Measurements from ENCODE around the gene FBXW5. TPM values are rescaled to one million over a fixed set of nuclear protein-coding genes. Genes with fewer than 3 reads are reported as not detected.

The FBXW5 gene
- total RNA-seq, 5 donors from 2014 or later (not counting 1 experiment from before 2014, with no cell fraction given) = 60.9 to 161 (median 145) TPM

DNA sequence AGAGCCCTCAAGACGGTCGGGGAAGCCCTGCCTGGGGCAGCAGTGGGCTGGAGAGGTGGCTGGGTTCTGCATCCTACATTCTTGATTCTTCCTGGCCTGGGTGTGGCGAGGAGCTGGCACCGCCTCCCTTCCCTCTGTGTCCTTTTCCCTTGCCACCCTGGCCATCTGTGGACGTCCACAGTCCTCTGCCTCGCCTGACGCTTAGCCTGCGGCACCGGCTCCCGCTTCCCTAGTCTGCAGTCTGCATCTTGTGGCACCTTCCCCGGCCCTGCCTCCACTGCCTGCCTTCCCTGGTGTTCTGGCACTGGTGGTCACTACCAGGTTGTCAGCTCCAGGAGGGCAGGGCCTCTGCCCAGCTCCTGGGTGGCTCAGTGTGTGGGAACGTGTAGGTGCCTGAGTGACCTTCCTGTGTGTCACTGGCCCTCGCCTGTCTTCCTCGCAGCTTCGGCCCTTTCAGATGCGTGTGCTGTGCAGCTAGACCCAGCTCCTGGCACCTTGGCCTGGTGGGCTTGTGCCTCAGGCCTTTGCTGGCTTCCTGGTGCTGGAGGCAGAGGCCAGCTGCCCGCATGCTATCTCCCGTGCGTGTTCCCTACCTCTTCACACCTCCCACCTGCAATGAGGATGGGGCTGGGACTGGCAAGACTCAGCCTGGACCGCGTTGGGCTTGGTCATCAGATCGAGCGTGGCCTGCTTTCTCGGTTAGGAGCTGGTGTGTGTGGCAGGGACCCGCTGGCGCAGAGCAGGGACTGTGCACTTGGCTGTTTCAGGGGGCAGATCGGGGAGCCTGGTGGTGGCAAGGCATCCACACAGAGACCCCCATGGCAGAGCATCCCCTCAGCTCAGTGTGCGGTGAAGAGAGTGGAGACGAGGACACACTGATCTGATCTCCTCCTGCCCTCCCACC lies 37.3 kb downstream of the FBXW5 start:
- no peak overlapping the region for H3K4me3 ChIP-seq (ENCODE audit: control insufficient read depth in 1 of 2, extremely low read depth in 1 of 2, low read length in 1 of 2)
- no peaks in the 10 kb centered on the region for H3K9me3 Mint-ChIP-seq
- H3K4me3 Mint-ChIP-seq = no peak overlapping the region
- no peaks in the 10 kb centered on the region for H3K9me3 ChIP-seq
- H3K36me3 Mint-ChIP-seq = peaks cover 19% of the 10 kb centered on the region
- CTCF ChIA-PET = no interaction called here
- H3K4me1 ChIP-seq (ENCODE audit: control insufficient read depth in 1 of 2, extremely low read depth in 1 of 2, insufficient read depth in 2 of 2, low read length in 2 of 2) = peaks cover 7 to 31% of the 10 kb centered on the region in 2 experiments
- no peaks in the 10 kb centered on the region for H3K27me3 ChIP-seq (replicated peaks in 1 of 2; ENCODE audit: control insufficient read depth in 2 of 2, extremely low read depth in 1 of 2, insufficient read depth in 2 of 2, low read length in 1 of 2)
- H3K27ac ChIP-seq (ENCODE audit: low read length) = no peak overlapping the region
- no peaks in the 10 kb centered on the region for H3K27me3 Mint-ChIP-seq
- WGBS (ENCODE audit: insufficient coverage) = 94% methylated on average over 10 of the region's 29 CpGs
- H3K27ac Mint-ChIP-seq = no peak overlapping the region
- peaks cover 19 to 27% of the 10 kb centered on the region in 2 donors for H3K36me3 ChIP-seq (ENCODE audit: control insufficient read depth in 2 of 2, extremely low read depth in 1 of 2, insufficient read depth in 1 of 2, low read length in 1 of 2)
- ATAC-seq (replicated peaks in 1 of 4) (no peak), DNase-seq (no peak)
- H3K4me1 Mint-ChIP-seq = peaks cover 17 to 25% (median 19%) of the 10 kb centered on the region in 3 donors
- POLR2A ChIA-PET = no interaction called here

DNA sequence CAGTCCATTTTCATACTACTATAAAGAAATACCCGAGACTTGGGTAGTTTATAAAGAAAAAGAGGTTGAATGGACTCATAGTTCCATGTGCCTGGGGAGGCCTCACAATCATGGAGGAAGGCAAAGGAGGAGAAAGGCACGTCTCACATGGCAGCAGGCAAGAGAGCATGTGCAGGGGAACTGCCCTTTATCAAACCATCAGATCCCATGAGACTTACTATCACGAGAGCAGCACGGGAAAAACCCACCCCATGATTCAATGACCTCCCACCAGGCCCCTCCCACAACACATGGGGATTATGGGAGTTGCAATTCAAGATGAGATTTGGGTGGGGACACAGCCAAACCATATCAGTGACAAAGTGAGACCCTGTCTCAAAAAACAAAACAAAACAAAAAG lies 38.3 kb downstream of the FBXW5 start:
- no CpG with 5 or more reads among the region's 4 CpGs for WGBS (ENCODE audit: insufficient coverage)
- DNase-seq = no peak
- Histone ChIP-seq H3K27me3 (replicated peaks in 1 of 2; ENCODE audit: control insufficient read depth in 2 of 2, extremely low read depth in 1 of 2, insufficient read depth in 2 of 2, low read length in 1 of 2) (no peaks in the 10 kb centered on the region), H3K4me1 (ENCODE audit: control insufficient read depth in 1 of 2, extremely low read depth in 1 of 2, insufficient read depth in 2 of 2, low read length in 2 of 2) (peaks cover 15 to 41% of the 10 kb centered on the region in 2 experiments), H3K9me3 (no peaks in the 10 kb centered on the region), H3K36me3 (ENCODE audit: control insufficient read depth in 2 of 2, extremely low read depth in 1 of 2, insufficient read depth in 1 of 2, low read length in 1 of 2) (peaks cover 19 to 25% of the 10 kb centered on the region in 2 donors), H3K4me3 (ENCODE audit: control insufficient read depth in 1 of 2, extremely low read depth in 1 of 2, low read length in 1 of 2) (no peak overlapping the region), H3K27ac (ENCODE audit: low read length) (no peak overlapping the region)
- CTCF ChIA-PET = no interaction called here
- POLR2A ChIA-PET = no interaction called here
- peaks cover 27 to 35% (median 29%) of the 10 kb centered on the region in 3 donors for H3K4me1 Mint-ChIP-seq
- peaks cover 19% of the 10 kb centered on the region for H3K36me3 Mint-ChIP-seq
- H3K27ac Mint-ChIP-seq = peak overlapping the region in 1 of 2 donors; percentile 65
- H3K4me3 Mint-ChIP-seq = no peak overlapping the region
- H3K27me3 Mint-ChIP-seq = no peaks in the 10 kb centered on the region
- ATAC-seq (replicated peaks in 1 of 4) = no peak
- H3K9me3 Mint-ChIP-seq = no peaks in the 10 kb centered on the region

DNA sequence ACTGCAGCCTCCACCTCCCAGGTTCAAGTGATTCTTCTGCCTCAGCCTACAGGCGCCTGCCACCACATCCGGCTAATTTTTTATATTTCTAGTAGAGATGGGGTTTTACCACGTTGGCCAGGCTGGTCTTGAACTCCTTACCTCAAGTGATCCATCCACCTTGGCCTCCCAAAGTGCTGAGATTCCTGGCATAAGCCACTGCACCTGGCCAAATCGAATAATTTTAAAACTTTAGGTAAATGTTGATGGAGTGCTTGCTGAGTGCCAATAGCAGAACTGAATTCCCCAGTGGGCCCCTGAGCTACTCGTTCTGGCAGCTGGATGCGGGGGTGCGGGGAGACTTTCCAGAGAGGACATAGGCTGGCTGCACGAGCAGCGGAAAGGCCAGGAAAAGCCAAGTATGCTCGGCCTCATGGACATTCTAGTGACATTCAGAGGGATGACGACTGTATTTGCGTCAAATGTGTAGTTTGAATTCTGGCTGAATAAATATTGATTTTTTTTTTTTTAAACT lies 41.4 kb downstream of the FBXW5 start:
- H3K27me3 Mint-ChIP-seq = no peaks in the 10 kb centered on the region
- Histone ChIP-seq H3K27me3 (replicated peaks in 1 of 2; ENCODE audit: control insufficient read depth in 2 of 2, extremely low read depth in 1 of 2, insufficient read depth in 2 of 2, low read length in 1 of 2) (no peaks in the 10 kb centered on the region), H3K36me3 (ENCODE audit: control insufficient read depth in 2 of 2, extremely low read depth in 1 of 2, insufficient read depth in 1 of 2, low read length in 1 of 2) (peaks cover 11 to 38% of the 10 kb centered on the region in 2 donors), H3K4me3 (ENCODE audit: control insufficient read depth in 1 of 2, extremely low read depth in 1 of 2, low read length in 1 of 2) (no peak overlapping the region), H3K27ac (ENCODE audit: low read length) (peak overlapping the region; percentile 95), H3K9me3 (no peaks in the 10 kb centered on the region), H3K4me1 (ENCODE audit: control insufficient read depth in 1 of 2, extremely low read depth in 1 of 2, insufficient read depth in 2 of 2, low read length in 2 of 2) (peaks cover 18 to 48% of the 10 kb centered on the region in 2 experiments)
- H3K36me3 Mint-ChIP-seq = peaks cover 21% of the 10 kb centered on the region
- H3K27ac Mint-ChIP-seq = peak overlapping the region; percentile 97 to 98
- no peak for ATAC-seq (replicated peaks in 1 of 4)
- H3K4me1 Mint-ChIP-seq = peaks cover 36 to 45% (median 38%) of the 10 kb centered on the region in 3 donors
- H3K4me3 Mint-ChIP-seq = peak overlapping the region in 1 of 3 donors; percentile 68
- ChIA-PET POLR2A (interaction anchor here in 1 of 2 donors (1.1 kb wide), 1 partner anchor 21 kb away, joined by 3 read pairs; no protein-coding TSS in a partner anchor), CTCF (interaction anchor here in 1 of 2 donors (0.6 to 1.2 kb wide), 4 partner anchors 17 to 1074 kb away, joined by 3 to 4 read pairs (median 4); partner anchors contain the start of gene TRAF2)
- 83% methylated on average over 9 of the region's 12 CpGs for WGBS (ENCODE audit: insufficient coverage)
- peak in 2 of 35 experiments; percentile 14 to 32 for DNase-seq
- no peaks in the 10 kb centered on the region for H3K9me3 Mint-ChIP-seq

DNA sequence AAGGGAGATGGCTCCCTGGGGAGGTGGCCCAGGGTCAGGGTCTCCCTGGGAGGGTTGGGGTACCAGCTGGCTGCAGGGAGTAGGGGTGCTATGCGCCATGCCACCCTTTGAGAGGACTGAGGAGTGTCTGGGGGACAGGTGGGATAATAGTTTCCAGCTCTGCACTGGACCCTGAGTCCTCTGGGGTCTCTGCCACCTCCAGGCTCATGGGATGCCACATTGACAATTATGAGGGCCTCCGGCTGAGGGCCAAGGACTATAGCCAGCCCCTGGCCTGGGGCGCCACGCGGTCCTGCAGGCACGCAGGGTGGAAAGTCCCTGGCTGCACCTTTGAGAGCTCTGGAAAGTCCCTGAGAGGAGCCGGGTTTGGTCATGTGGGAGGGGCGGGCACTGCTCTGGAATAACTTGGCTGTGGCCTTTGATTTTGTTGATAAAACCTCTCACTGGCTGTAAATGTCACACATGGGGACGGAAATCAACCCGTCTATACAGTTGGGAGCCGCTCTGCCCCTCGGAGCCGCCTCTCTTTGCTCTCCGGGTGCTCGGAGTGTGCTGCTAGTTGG lies 42.2 kb downstream of the FBXW5 start:
- peaks cover 8 to 32% of the 10 kb centered on the region in 2 donors for H3K36me3 ChIP-seq (ENCODE audit: control insufficient read depth in 2 of 2, extremely low read depth in 1 of 2, insufficient read depth in 1 of 2, low read length in 1 of 2)
- peaks cover 36 to 45% (median 36%) of the 10 kb centered on the region in 3 donors for H3K4me1 Mint-ChIP-seq
- H3K4me3 Mint-ChIP-seq = peak overlapping the region; percentile 61 to 75 (median 68)
- POLR2A ChIA-PET = interaction anchor here in 1 of 2 donors (1.1 kb wide), 1 partner anchor 20 kb away, joined by 3 read pairs; no protein-coding TSS in a partner anchor
- no peaks in the 10 kb centered on the region for H3K9me3 ChIP-seq
- no peaks in the 10 kb centered on the region for H3K9me3 Mint-ChIP-seq
- WGBS (ENCODE audit: insufficient coverage) = 17% methylated on average over 12 of the region's 15 CpGs
- DNase-seq (peak in 34 of 35 experiments; percentile 42 to 93 (median 80)), ATAC-seq (replicated peaks in 1 of 4) (peak; percentile 66 to 91 (median 77))
- H3K4me3 ChIP-seq (ENCODE audit: control insufficient read depth in 1 of 2, extremely low read depth in 1 of 2, low read length in 1 of 2) = peak overlapping the region in 1 of 2 donors; percentile 6
- CTCF ChIA-PET = interaction anchor here in 1 of 2 donors (0.5 to 1.2 kb wide), 7 partner anchors 16 to 1074 kb away, joined by 3 to 5 read pairs (median 4); partner anchors contain the start of genes AJM1, EXD3, NOXA1 and RABL6
- no peaks in the 10 kb centered on the region for H3K27me3 Mint-ChIP-seq
- peak overlapping the region; percentile 97 to 98 for H3K27ac Mint-ChIP-seq
- peaks cover 18 to 50% of the 10 kb centered on the region in 2 experiments for H3K4me1 ChIP-seq (ENCODE audit: control insufficient read depth in 1 of 2, extremely low read depth in 1 of 2, insufficient read depth in 2 of 2, low read length in 2 of 2)
- H3K27me3 ChIP-seq (replicated peaks in 1 of 2; ENCODE audit: control insufficient read depth in 2 of 2, extremely low read depth in 1 of 2, insufficient read depth in 2 of 2, low read length in 1 of 2) = no peaks in the 10 kb centered on the region
- peak overlapping the region; percentile 95 for H3K27ac ChIP-seq (ENCODE audit: low read length)
- peaks cover 18% of the 10 kb centered on the region for H3K36me3 Mint-ChIP-seq

DNA sequence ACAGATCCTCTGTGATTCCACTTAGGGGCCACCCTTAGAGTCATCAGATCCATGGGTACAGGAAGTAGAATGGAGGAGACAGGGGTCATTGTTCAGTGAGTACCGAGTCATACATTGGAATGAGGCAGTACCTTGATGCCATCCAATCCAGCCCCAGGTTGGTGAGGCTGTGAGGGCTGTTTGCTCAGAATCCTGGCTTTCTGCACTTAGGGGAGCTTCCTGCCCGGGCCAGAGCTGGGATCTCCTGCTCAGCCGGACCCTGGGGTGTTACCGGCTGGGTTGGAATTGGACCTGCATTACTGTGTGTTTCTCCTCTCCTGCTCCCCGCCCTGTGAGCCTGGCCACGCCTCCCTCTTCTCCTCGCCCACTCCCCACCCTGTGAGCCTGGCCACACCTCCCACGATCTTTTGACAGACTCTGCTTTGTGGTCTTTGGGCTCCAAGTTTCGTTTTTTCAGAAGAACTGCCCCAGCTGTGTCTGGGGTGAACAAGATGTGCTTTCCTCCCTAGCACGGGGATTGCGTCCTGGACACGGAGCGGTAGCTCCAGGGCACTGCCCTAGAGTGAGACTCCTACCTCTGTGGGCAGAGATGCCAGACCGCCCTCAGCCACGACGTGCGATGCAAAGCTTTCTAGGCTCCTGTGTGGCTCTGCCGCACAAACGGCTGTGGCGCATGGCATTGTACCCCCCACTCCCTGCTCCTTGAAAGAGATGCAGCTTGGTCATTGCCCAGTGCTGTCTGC lies 42.9 kb downstream of the FBXW5 start:
- peaks cover 18 to 50% of the 10 kb centered on the region in 2 experiments for H3K4me1 ChIP-seq (ENCODE audit: control insufficient read depth in 1 of 2, extremely low read depth in 1 of 2, insufficient read depth in 2 of 2, low read length in 2 of 2)
- 20% methylated on average over 15 of the region's 20 CpGs for WGBS (ENCODE audit: insufficient coverage)
- H3K27me3 Mint-ChIP-seq = no peaks in the 10 kb centered on the region
- H3K36me3 ChIP-seq (ENCODE audit: control insufficient read depth in 2 of 2, extremely low read depth in 1 of 2, insufficient read depth in 1 of 2, low read length in 1 of 2) = peaks cover 5 to 29% of the 10 kb centered on the region in 2 donors
- H3K27ac ChIP-seq (ENCODE audit: low read length) = peak overlapping the region; percentile 95
- H3K4me1 Mint-ChIP-seq = peaks cover 35 to 50% (median 39%) of the 10 kb centered on the region in 3 donors
- CTCF ChIA-PET = interaction anchor here (0.5 to 1.2 kb wide), 7 partner anchors 15 to 521 kb away, joined by 3 to 5 read pairs (median 4); partner anchors contain the start of genes AJM1 (in 1 of the 2), EXD3 (in 1 of the 2), NOXA1 (in 1 of the 2) and RABL6 (in 1 of the 2)
- ATAC-seq (replicated peaks in 1 of 4) (peak; percentile 59 to 69 (median 62)), DNase-seq (peak in 34 of 35 experiments; percentile 35 to 82 (median 64))
- peaks cover 18% of the 10 kb centered on the region for H3K36me3 Mint-ChIP-seq
- no peaks in the 10 kb centered on the region for H3K27me3 ChIP-seq (replicated peaks in 1 of 2; ENCODE audit: control insufficient read depth in 2 of 2, extremely low read depth in 1 of 2, insufficient read depth in 2 of 2, low read length in 1 of 2)
- POLR2A ChIA-PET = interaction anchor here in 1 of 2 donors (1.1 kb wide), 1 partner anchor 19 kb away, joined by 3 read pairs; no protein-coding TSS in a partner anchor
- H3K27ac Mint-ChIP-seq = peak overlapping the region; percentile 97 to 98
- H3K4me3 ChIP-seq (ENCODE audit: control insufficient read depth in 1 of 2, extremely low read depth in 1 of 2, low read length in 1 of 2) = peak overlapping the region in 1 of 2 donors; percentile 26
- H3K9me3 ChIP-seq = no peaks in the 10 kb centered on the region
- H3K4me3 Mint-ChIP-seq = peak overlapping the region; percentile 61 to 75 (median 68)
- H3K9me3 Mint-ChIP-seq = no peaks in the 10 kb centered on the region

Measured in T-cell (primary cell).